ENCODE results near the gene CEP85L. TPM values are rescaled to one million over a fixed set of nuclear protein-coding genes. Genes with fewer than 3 reads are reported as not detected.

The CEP85L gene
- total RNA-seq, 1 donor from 2014 or later: 12.6 TPM

DNA sequence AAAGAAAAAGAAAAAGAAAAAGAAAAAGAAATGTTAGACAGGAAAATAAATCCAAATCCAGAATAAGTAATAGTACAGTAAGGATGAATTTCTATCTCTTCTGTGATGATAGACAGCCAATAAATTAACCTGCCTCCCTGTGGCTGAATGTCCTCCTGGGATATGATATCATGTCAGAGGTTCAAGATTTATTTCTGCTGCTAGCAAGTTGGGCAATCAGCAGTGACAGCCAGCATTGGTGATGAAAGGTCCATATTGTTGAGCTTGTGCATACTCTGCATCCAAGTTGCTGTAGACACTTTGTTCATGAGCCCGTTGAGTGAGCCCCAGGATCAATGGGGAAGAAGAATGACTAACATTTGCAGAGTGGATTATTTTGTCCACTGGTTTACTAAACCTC, 44.9 kb upstream of the CEP85L start:
- no peaks in the 10 kb centered on the region for H3K36me3 ChIP-seq
- DNase-seq (ENCODE audit: low spot score): no peak
- Mint-ChIP-seq H3K36me3 (peaks cover 3% of the 10 kb centered on the region), H3K27me3 (ENCODE audit: insufficient read depth, low read depth) (no peaks in the 10 kb centered on the region), H3K27ac (no peak overlapping the region), H3K9me3 (peaks cover 3% of the 10 kb centered on the region), H3K4me1 (peaks cover 11% of the 10 kb centered on the region), H3K4me3 (no peak overlapping the region)
- no peak overlapping the region for H3K4me3 ChIP-seq
- no peaks in the 10 kb centered on the region for H3K9me3 ChIP-seq (ENCODE audit: low read depth)
- H3K79me2 ChIP-seq (ENCODE audit: low read depth): no peaks in the 10 kb centered on the region
- no peak overlapping the region for H3K27ac ChIP-seq
- H4K20me1 ChIP-seq (ENCODE audit: low read depth): no peaks in the 10 kb centered on the region
- no peak overlapping the region for H2AFZ ChIP-seq (replicated peaks)
- H3K27me3 ChIP-seq: no peaks in the 10 kb centered on the region
- H3K4me2 ChIP-seq: no peak overlapping the region
- H3K4me1 ChIP-seq: no peaks in the 10 kb centered on the region
- no peak overlapping the region for H3K9ac ChIP-seq
- TF ChIP-seq EZH2 (IDR thresholded peaks at IDR 0.05): no peak
- no peak for TF ChIP-seq CTCF (IDR thresholded peaks at IDR 0.05)
- no peak for TF ChIP-seq EZH2phosphoT487 (IDR thresholded peaks at IDR 0.05)
- H3F3A ChIP-seq (ENCODE audit: low read depth): no peaks in the 10 kb centered on the region

- no peak for DNase-seq (ENCODE audit: low spot score)
- Histone ChIP-seq H3K4me2 (no peak overlapping the region), H3K9me3 (ENCODE audit: low read depth) (no peaks in the 10 kb centered on the region), H3F3A (ENCODE audit: low read depth) (no peaks in the 10 kb centered on the region), H3K27ac (no peak overlapping the region), H3K4me1 (no peaks in the 10 kb centered on the region), H4K20me1 (ENCODE audit: low read depth) (no peaks in the 10 kb centered on the region), H3K9ac (no peak overlapping the region), H3K27me3 (no peaks in the 10 kb centered on the region), H3K79me2 (ENCODE audit: low read depth) (no peaks in the 10 kb centered on the region), H3K36me3 (no peaks in the 10 kb centered on the region), H2AFZ (replicated peaks) (no peak overlapping the region), H3K4me3 (no peak overlapping the region)
- Mint-ChIP-seq H3K27ac (no peak overlapping the region), H3K27me3 (ENCODE audit: insufficient read depth, low read depth) (peaks cover 2% of the 10 kb centered on the region), H3K36me3 (peaks cover 3% of the 10 kb centered on the region), H3K9me3 (no peaks in the 10 kb centered on the region), H3K4me3 (no peak overlapping the region), H3K4me1 (no peaks in the 10 kb centered on the region)
- no peak for TF ChIP-seq CTCF (IDR thresholded peaks at IDR 0.05)
- no peak for TF ChIP-seq EZH2phosphoT487 (IDR thresholded peaks at IDR 0.05)
- no peak for TF ChIP-seq EZH2 (IDR thresholded peaks at IDR 0.05)
Observed at GRCh38 chr6:118693562-118693961, 42.2 kb upstream of the CEP85L start.

DNA sequence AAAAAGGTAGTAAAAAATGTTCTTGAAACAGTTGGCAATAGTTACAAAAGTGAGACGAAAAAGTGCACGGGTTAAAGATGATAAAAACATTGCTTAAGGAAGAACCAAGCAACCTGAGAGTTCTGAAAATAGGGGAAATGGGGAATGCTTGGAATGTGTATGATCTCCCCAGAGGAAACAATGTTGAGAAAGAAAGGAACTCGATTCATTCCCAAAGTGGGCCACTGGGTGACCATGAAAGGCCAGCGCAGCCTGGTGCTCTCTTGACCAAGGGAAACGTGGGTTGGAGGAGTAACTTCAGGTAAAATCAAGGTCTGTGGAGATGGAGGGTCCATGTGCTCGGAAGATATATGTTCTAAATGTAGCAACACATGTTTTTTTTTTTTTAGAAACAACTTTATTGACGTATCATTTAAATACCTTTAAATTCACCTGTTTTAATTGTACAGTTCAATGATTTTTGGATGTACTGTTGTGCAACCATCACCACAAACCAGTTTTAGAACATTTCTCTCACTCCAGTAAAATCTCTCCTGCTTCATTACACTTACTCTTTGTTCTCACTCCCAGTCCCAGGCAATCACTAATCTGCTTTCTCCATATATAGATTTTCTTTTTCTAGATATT, 34.5 kb upstream of the CEP85L start:
- no peak overlapping the region for H3K27ac ChIP-seq
- peaks cover 7% of the 10 kb centered on the region for H3K4me1 ChIP-seq
- no peaks in the 10 kb centered on the region for H4K20me1 ChIP-seq (ENCODE audit: low read depth)
- H2AFZ ChIP-seq (replicated peaks): peak overlapping the region; percentile 37
- H3K9me3 ChIP-seq (ENCODE audit: low read depth): no peaks in the 10 kb centered on the region
- no peak overlapping the region for H3K4me3 Mint-ChIP-seq
- no peaks in the 10 kb centered on the region for H3K27me3 ChIP-seq
- H3K27ac Mint-ChIP-seq: no peak overlapping the region
- H3K4me2 ChIP-seq: no peak overlapping the region
- no peaks in the 10 kb centered on the region for H3K9me3 Mint-ChIP-seq
- no peaks in the 10 kb centered on the region for H3K36me3 Mint-ChIP-seq
- H3K79me2 ChIP-seq (ENCODE audit: low read depth): no peaks in the 10 kb centered on the region
- H3K4me3 ChIP-seq: no peak overlapping the region
- H3F3A ChIP-seq (ENCODE audit: low read depth): no peaks in the 10 kb centered on the region
- TF ChIP-seq CTCF (IDR thresholded peaks at IDR 0.05): no peak
- TF ChIP-seq EZH2 (IDR thresholded peaks at IDR 0.05): no peak
- TF ChIP-seq EZH2phosphoT487 (IDR thresholded peaks at IDR 0.05): no peak
- peaks cover 2% of the 10 kb centered on the region for H3K27me3 Mint-ChIP-seq (ENCODE audit: insufficient read depth, low read depth)
- H3K9ac ChIP-seq: no peak overlapping the region
- peak; percentile 41 for DNase-seq (ENCODE audit: low spot score)
- no peaks in the 10 kb centered on the region for H3K36me3 ChIP-seq
- peaks cover 6% of the 10 kb centered on the region for H3K4me1 Mint-ChIP-seq
